ENCODE data around the gene DEPDC1B.

- no peak for TF ChIP-seq POLR2A (IDR thresholded peaks at IDR 0.05; ENCODE audit: low read depth, low read length)
- no peak for TF ChIP-seq SPI1 (IDR thresholded peaks at IDR 0.05; ENCODE audit: low read depth, low read length)
- TF ChIP-seq POLR2AphosphoS5 (IDR thresholded peaks at IDR 0.05; ENCODE audit: low read depth, low read length) = no peak
- TF ChIP-seq TAF1 (IDR thresholded peaks at IDR 0.05; ENCODE audit: low read depth, low read length) = no peak
- no peak for TF ChIP-seq POU2F2 (IDR thresholded peaks at IDR 0.05; ENCODE audit: low read depth, low read length)
- TF ChIP-seq PAX5 (IDR thresholded peaks at IDR 0.05; ENCODE audit: insufficient read depth, low read length, severe bottlenecking) = no peak
Measured at GRCh38 chr5:60688980-60689379, 11.0 kb downstream of the DEPDC1B start.
